Endothelial cell of hepatic sinusoid (primary cell): ENCODE data around the gene LDB2.
"Not testable (repeated sequence)": the region's sequence is repeated elsewhere in the genome, so short reads cannot be mapped to it uniquely, and the experiment has no call there.

Experiments
- in situ Hi-C: cut with HindIII; loops from 2 replicates; pipeline ENCODE4 v1.10.0; 2017; ENCODE audit warnings: low sequenced_read_pairs

The LDB2 gene

GRCh38 chr4:16663307-16663706 is 235.1 kb downstream of the LDB2 start:
- in situ Hi-C loops: loop anchor here (5.0 kb wide), 1 partner anchor 111 kb away; no protein-coding TSS in a partner anchor

GRCh38 chr4:16661813-16662212 is 236.6 kb downstream of the LDB2 start:
- in situ Hi-C loops: loop anchor here (5.0 kb wide), 1 partner anchor 110 kb away; no protein-coding TSS in a partner anchor

DNA sequence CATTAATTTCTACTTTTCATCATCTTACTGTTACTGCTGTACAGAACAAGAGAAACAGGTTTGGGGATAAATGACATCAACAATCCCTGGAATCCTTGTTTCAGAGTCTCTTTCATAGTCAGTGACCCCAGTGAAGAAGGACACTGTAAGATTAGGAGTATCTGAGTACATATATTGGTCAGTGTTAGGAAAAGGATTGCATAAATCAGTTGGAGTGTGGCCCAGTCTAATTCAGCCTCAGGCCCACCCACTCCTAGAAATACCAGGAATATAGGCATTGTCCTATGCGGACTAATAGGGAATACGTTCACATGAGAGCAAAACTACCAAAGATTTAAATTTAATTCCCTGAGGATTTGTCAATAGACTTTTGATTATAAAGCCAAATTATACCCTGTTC is 237.8 kb downstream of the LDB2 start:
- in situ Hi-C loops: loop anchor here (5.0 kb wide), 1 partner anchor 108 kb away; no protein-coding TSS in a partner anchor

DNA sequence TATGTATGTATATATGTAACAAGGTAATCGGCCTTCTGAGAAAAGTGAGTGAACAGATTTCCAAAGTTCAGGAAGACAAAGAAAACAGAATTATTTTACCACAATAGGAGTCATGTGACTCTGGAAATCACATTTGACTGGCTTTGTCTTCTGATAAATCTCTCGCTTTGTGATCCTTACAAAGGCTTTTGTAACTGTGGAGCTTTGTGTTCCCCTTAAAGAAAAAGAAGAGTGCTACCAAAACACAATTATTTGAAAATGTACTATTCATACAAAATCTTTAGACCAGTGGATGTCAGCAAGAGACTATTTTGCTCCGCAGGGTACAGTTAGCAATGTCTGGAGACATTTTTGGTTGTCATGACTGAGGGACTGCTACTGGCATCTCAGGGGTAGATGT is 238.8 kb downstream of the LDB2 start:
- in situ Hi-C loops: loop anchor here (5.0 kb wide), 1 partner anchor 107 kb away; no protein-coding TSS in a partner anchor

GRCh38 chr4:16659079-16659478 is 239.4 kb downstream of the LDB2 start:
- in situ Hi-C loops: no loop called here

DNA sequence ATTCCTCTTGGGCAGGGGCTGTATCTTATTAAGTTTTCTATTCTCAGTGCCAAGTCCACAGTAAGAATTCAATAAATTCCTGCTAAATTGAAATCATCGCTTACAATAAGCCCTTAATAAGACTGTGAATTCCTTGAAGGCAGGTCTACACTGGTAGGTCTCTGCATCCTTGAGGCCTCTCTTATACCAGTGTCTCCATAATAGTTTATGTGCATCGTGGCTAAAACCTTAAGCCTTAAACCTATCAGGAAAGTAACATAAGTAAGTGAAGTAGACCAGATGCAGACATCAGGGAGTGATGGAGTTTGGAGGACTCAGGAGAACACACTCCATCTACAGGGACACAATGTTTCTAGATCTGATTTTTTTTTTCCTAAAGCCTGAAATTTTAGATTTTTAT is 240.3 kb downstream of the LDB2 start:
- in situ Hi-C loops: no loop called here

- in situ Hi-C loops: no loop called here
These were observed 243.3 kb downstream of the LDB2 start for GRCh38 chr4:16655111-16655510.

- in situ Hi-C loops: no loop called here
These were observed 245.6 kb downstream of the LDB2 start for GRCh38 chr4:16652732-16653305.

DNA sequence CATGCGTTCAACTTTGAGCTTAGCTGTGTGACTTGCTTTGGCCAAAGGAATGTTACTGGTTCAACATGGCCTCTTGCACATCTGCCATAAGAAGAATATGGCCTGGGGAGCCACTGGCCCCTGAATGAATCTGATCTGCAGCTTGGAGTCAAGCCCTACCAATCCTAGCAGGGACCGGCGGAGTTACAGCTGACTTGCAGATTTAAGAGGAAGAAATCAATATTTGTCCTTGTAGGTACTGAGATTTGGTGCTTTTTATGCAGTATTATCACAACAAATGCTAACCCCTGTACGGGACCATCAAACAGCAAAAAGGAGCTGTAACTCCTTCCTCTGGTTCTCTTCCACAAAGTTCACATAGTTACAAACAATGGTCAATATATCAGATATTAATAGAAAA is 252.0 kb downstream of the LDB2 start:
- in situ Hi-C loops: no loop called here

GRCh38 chr4:16643893-16644292 is 254.6 kb downstream of the LDB2 start:
- in situ Hi-C loops: no loop called here

- in situ Hi-C loops: no loop called here
These were observed 255.5 kb downstream of the LDB2 start for GRCh38 chr4:16642897-16643296.

DNA sequence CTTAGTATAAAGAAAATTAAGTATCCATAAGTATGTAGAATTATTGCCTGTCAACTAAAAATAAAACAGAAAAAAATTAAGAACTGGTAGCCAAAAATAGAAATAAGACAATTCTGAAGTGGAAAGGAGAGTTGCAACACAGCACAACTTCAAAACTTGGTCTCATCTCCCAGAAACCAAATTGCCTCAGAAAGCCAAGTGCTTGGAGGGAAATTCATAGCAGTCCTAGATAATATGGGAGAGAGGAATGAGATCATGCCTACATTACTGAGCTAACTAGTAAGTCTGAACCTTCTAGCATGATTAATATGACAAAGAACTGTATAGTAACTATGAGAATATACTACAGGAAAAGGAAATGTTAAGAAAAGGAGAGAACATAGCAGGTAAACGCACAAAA is 256.5 kb downstream of the LDB2 start:
- in situ Hi-C loops: no loop called here

DNA sequence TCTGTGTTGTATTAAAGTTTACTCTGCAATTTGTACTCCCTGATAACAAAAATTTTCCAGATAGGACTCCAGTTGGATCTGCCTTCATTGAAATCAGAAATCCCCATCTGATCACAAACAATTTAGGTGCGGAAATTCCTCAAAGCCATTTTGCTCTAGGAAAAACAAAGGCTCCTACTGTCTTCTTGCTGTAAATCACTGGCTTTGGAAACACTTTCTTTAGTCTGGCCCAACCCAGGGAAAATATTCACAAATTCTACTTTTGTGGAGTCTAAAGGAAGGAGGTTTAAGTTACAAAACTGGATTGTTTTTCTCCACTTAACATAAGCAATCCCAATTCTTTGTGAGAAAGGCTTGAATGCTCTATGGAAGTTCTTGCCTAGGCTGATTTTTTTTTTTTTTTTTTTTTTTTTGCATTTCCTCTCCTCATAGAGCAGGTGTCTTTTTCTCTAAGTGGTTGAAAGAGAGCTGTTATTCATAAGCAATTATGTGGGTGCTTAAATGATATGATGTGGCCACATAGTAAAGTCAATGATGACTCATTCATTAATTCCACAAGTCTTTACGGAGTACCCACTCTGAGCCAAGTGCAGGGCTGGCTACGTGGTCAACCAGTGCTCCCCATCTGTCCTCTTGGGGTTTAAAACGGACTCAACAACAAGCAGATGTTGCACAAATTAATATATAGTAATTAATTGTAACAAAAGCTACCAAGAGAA is 261.4 kb downstream of the LDB2 start:
- in situ Hi-C loops: no loop called here

- in situ Hi-C loops: no loop called here
These were observed 262.1 kb downstream of the LDB2 start for GRCh38 chr4:16636304-16636703.

DNA sequence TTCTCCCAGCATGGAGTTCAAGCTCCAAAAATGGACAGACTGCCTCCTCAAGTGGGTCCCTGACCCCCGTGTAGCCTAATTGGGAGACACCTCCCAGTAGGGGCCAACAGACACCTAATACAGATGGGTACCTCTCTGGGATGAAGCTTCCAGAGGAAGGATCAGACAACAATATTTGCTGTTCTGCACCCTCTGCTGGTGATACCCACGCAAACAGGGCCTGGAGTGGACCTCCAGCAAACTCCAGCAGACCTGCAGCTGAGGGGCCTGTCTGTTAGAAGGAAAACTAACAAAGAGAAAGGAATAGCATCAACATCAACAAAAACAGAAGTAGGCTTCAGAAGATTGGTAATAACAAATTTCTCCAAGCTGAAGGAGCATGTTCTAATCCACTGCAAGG is 269.2 kb downstream of the LDB2 start:
- in situ Hi-C loops: not testable (repeated sequence)

DNA sequence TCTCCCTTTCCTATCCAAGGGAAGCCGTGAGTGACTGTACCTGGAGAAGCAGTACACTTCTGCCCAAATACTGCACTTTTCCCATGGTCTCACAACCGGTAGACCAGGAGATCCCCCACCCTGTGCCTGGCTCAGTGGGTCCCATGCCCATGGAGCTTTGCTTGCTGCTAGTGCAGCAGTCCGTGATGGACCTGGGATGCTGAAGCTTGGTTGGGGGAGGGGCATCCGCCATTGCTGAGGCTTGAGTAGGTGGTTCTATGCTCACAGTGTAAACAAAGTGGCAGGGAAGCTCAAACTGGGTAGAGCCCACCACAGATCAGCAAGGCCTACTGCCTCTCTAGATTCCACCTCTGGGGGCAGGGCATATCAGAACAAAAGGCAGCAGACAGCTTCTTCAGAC is 269.6 kb downstream of the LDB2 start:
- in situ Hi-C loops: not testable (repeated sequence)

DNA sequence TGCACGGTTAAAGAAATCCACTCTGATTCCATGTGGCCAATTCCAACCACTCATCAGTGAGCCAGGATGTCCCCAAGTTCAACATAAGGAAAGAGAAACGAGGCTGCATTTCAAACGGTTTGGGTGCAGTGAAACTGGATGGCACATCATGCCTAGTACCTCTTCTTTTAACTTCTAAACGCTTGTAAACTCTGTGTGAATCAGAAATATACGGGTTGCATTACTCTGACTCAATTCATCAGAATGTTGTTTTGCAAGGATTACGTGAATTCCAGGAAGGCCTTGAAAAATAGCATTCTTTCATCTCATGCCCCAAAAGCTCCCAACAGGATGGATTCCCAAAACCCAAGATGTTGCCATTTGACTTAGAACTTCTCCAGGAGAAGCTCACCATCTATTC is 270.4 kb downstream of the LDB2 start:
- in situ Hi-C loops: no loop called here

DNA sequence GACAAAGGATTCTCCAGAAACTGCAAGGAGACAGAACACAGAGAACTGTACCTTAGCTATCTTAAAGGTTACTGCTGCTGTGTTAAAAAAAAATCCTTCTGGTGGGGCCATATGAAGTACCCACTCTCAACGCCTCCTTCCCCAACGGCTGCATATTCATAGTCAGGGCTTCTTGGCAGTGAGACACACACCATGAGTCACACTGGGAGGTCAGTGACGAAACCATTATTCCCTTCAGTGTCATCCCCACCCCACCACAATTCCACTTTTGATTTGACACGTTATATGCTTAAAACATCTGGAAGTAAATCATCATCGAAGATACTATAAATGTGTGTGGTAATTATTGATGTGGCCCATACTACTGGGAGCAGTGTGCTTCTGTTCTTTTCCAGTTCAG is 271.5 kb downstream of the LDB2 start:
- in situ Hi-C loops: no loop called here

DNA sequence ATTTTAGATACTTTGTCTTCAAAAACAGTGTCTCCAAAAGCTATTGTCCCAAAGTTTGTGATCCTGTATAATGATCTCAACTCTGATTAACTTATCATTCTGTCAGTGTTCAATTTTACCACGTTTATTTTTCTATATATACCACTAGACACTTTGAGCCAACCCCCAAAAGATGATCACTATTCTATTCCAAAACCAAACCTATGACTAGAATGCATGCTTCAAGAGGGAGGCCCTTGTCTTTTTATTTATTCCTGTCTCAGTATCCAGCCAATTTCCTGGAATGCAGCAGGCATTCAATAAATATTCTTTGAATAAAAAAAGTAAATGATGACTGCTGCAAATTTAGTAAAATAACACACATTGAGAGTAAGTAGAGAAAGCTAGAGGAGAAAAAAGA is 275.6 kb downstream of the LDB2 start:
- in situ Hi-C loops: no loop called here

GRCh38 chr4:16617435-16617834 is 281.0 kb downstream of the LDB2 start:
- in situ Hi-C loops: no loop called here

DNA sequence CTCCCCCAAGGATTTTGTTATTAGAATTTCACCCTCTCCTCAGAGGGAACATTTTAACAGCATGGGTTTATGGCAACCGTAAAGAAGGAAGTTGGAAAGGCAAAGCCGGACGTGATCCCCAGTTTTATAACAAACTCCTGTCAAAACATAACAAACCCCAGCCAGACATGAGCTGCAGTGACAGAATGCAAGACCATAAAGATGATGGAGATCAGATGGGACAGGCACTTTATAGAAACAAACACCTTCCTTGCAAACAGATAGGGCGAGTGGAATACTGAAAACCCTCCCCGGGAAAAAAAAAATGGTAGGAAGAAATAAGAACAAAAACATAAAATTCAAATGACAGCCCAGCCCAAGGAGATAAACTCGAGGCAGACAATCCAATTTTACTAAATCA is 281.4 kb downstream of the LDB2 start:
- in situ Hi-C loops: no loop called here

GRCh38 chr4:16609170-16609758 is 289.2 kb downstream of the LDB2 start:
- in situ Hi-C loops: no loop called here
